Activated B cell treated with CpG ODN at 0.5 μM for 24 hours (primary cell): ENCODE measurements around the gene ST8SIA1. TPM values are rescaled to one million over a fixed set of nuclear protein-coding genes. Genes with fewer than 3 reads are reported as not detected.

Experiments
- ATAC-seq: fragments of 200-7000 bp; cut with Tn5 transposase; one replicate; pipeline ENCODE4 v1.10.0; 2021; ENCODE audit warnings: low read depth, mild to moderate bottlenecking, moderate library complexity
- CTCF ChIA-PET: fragments of 350-600 bp; sonication (Branson Sonifier 250); formaldehyde crosslinking; loops from one replicate; lab custom pipeline; 2021; ENCODE audit warnings: antibody characterized with exemption; lab: Charles Lee
- POLR2A ChIA-PET: fragments of 350-600 bp; sonication (Branson Sonifier 250); formaldehyde crosslinking; loops from one replicate; lab custom pipeline; 2021; ENCODE audit warnings: antibody characterized with exemption; lab: Charles Lee
- DNase-seq: peaks from one replicate; pipeline ENCODE4 v3.0.0; 2022
- H3K27ac Mint-ChIP-seq: one replicate; pipeline ENCODE4 v1.8.0; 2020; ENCODE audit warnings: mixed read lengths
- H3K27me3 Mint-ChIP-seq: one replicate; pipeline ENCODE4 v1.8.0; 2021; ENCODE audit warnings: mixed read lengths
- H3K36me3 Mint-ChIP-seq: one replicate; pipeline ENCODE4 v1.8.0; 2021; ENCODE audit warnings: low read depth, mixed read lengths
- H3K4me1 Mint-ChIP-seq: one replicate; pipeline ENCODE4 v1.8.0; 2021; ENCODE audit warnings: mixed read lengths
- H3K4me3 Mint-ChIP-seq: one replicate; pipeline ENCODE4 v1.8.0; 2020; ENCODE audit warnings: mild to moderate bottlenecking, mixed read lengths
- H3K9me3 Mint-ChIP-seq: one replicate; pipeline ENCODE4 v1.8.0; 2020; ENCODE audit warnings: mixed read lengths
- intact Hi-C: fragments of 100-400 bp; cut with micrococcal nuclease; formaldehyde crosslinking; loops from one replicate; pipeline ENCODE4 v1.15.1; 2024
- total RNA-seq: library from RNA; stranded (reverse); gene quantifications from 2 replicates; pipeline ENCODE4 v1.2.3, GENCODE V29; 2022
- TF ChIP-seq, protein P1 (sequence below): fragments of 200-600 bp; IDR thresholded peaks from one replicate; pipeline ENCODE4 v1.8.0; 2022; ENCODE audit warnings: antibody characterized with exemption, mild to moderate bottlenecking

Gene ST8SIA1
- total RNA-seq, 1 donor from 2014 or later = 0.31 TPM

DNA sequence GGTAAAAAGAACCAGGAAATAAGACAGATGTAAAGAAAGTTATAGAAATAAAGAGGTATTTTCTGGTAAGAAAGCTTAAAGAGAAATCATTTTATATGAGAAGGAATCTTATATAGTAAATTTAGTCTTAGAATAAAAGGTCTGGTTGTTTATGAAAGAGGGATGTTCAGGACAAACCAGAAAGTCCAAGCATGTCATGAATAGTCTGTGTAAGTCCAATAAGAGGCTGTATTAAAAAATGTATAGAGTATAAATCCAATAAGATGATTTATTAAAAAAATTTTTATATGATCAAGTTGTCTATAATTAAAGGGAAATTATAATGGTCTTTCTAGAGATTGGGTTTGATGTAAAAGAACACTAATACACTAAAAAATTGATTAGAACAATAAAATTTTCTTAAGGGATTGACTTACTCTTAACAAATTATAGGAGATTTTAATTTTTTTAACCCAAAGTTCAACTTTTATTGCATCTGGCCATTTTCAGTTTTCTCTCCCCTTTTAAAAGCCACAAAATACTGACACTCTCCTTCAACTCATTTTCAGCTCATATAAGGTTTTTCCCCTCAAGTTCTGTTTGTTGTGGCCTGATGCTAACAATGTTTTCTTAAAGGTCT, 35.1 kb downstream of the ST8SIA1 start:
- Mint-ChIP-seq H3K27ac (no peak overlapping the region), H3K4me1 (no peaks in the 10 kb centered on the region), H3K27me3 (no peaks in the 10 kb centered on the region), H3K36me3 (no peaks in the 10 kb centered on the region), H3K9me3 (peaks cover 17% of the 10 kb centered on the region), H3K4me3 (no peak overlapping the region)
- TF ChIP-seq, protein P1, sequence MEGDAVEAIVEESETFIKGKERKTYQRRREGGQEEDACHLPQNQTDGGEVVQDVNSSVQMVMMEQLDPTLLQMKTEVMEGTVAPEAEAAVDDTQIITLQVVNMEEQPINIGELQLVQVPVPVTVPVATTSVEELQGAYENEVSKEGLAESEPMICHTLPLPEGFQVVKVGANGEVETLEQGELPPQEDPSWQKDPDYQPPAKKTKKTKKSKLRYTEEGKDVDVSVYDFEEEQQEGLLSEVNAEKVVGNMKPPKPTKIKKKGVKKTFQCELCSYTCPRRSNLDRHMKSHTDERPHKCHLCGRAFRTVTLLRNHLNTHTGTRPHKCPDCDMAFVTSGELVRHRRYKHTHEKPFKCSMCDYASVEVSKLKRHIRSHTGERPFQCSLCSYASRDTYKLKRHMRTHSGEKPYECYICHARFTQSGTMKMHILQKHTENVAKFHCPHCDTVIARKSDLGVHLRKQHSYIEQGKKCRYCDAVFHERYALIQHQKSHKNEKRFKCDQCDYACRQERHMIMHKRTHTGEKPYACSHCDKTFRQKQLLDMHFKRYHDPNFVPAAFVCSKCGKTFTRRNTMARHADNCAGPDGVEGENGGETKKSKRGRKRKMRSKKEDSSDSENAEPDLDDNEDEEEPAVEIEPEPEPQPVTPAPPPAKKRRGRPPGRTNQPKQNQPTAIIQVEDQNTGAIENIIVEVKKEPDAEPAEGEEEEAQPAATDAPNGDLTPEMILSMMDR = no peak
- no peak for ATAC-seq
- CTCF ChIA-PET = no interaction called here
- POLR2A ChIA-PET = no interaction called here
- intact Hi-C loops = no loop called here
- DNase-seq = no peak

DNA sequence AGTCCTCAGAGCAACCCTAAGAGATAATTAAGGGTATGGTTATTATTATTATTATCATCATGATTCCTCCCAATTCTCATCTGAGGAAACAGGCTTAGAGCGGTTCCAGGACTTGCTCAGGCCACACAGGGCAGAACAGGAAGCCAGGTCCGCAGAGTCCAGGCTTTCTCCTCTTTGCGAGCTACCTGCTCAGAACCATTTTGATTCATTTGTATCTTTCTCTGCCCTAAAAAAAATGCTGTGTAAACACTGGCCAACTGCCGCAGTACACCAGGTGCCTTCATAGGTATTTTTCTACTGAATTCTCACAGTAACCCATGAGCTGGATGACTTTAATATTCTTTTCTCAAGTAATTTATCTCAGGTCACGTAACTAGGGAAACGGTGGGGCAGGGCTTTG, 45.3 kb downstream of the ST8SIA1 start:
- ChIA-PET POLR2A (no interaction called here), CTCF (no interaction called here)
- intact Hi-C loops = no loop called here
- Mint-ChIP-seq H3K4me3 (no peak overlapping the region), H3K4me1 (no peaks in the 10 kb centered on the region), H3K27me3 (peaks cover 7% of the 10 kb centered on the region), H3K9me3 (no peaks in the 10 kb centered on the region), H3K27ac (no peak overlapping the region), H3K36me3 (no peaks in the 10 kb centered on the region)
- TF ChIP-seq, protein P1 = no peak
- ATAC-seq = no peak
- DNase-seq = no peak

DNA sequence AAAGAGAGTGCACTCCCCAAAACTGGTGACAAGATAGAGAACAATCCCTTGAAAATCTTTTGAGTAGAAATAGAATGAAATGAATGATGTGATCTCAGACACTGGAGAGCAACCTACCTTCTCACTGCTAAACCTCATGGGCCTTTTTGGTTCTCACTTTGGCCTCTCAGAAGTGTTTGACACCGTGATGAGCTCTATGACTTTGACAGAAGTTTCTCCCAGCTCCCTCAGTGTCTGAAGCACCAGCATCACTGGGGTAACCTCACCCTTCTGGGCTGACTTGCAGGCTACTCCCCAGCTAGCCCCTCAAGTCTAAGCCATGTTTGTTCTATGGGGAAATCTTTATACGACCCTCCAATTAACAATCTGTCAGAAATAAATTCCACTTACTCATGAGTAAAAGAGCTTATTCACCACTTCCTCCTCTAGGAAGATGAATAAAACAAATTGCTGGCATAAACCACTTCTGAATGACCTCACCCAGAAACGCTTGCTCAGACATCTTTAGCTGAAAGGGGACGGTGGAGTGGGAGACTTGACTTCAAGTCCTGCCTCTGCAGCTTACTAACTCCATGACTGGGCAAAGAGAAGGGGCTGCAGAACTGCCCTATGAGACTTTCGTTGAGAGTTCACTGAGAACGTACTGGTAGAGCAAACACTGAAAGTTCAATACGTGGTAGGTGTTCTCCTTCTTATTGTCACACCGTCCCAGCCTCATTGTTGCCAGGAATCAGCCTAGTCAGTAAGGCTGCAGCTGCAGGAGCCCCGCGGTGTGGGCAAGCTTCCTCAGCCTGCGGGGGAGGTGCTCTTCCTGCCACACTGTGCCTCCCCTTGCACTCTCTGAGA, 46.5 kb downstream of the ST8SIA1 start:
- Mint-ChIP-seq H3K36me3 (no peaks in the 10 kb centered on the region), H3K9me3 (no peaks in the 10 kb centered on the region), H3K4me1 (no peaks in the 10 kb centered on the region), H3K27me3 (peaks cover 11% of the 10 kb centered on the region), H3K4me3 (no peak overlapping the region), H3K27ac (no peak overlapping the region)
- DNase-seq = no peak
- TF ChIP-seq, protein P1 = no peak
- intact Hi-C loops = no loop called here
- POLR2A ChIA-PET = no interaction called here
- CTCF ChIA-PET = no interaction called here
- ATAC-seq = no peak

DNA sequence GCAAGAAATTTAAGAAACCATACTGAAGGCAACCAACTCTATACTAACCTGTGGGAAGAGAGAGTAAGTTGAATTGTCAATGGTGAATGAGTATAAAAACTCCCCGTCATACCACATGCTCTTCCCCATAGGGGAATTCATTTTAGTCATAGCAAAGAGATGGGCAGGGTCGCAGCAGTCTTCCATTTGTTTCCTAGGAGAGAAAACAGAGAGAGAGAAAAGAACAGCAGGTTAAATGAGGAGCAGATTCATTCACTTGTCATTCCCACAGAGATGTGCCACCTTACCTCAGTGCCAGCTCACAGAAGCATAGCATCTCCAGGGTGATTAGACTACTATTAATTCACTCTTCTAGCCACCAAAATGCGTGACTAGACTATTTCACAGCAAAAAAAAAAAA, 47.4 kb downstream of the ST8SIA1 start:
- POLR2A ChIA-PET = no interaction called here

DNA sequence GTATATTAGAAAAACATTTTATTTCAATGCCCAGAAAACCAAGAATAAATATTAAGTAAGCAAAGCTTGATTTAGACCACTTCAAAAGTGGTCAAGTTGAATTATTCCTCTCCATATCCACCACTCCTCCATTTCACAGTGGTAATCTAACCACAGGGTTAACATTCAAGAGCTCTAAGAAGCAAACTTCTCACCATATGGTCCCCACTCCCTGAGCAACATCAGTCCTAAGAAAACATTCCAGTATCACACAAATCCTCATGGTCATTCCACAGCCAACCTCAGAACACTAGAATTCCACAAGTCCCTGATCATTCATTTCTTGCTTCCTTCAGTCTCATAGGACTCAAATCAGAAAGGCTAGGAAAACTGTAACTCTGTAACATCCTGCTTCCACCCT, 47.9 kb downstream of the ST8SIA1 start:
- POLR2A ChIA-PET = no interaction called here
- DNase-seq (no peak), ATAC-seq (no peak)
- H3K9me3 Mint-ChIP-seq = no peaks in the 10 kb centered on the region
- H3K27me3 Mint-ChIP-seq = peaks cover 11% of the 10 kb centered on the region
- intact Hi-C loops = no loop called here
- H3K4me1 Mint-ChIP-seq = no peaks in the 10 kb centered on the region
- H3K4me3 Mint-ChIP-seq = no peak overlapping the region
- CTCF ChIA-PET = no interaction called here
- H3K27ac Mint-ChIP-seq = no peak overlapping the region
- TF ChIP-seq, protein P1 = no peak
- no peaks in the 10 kb centered on the region for H3K36me3 Mint-ChIP-seq

More for the DNA sequence above, 47.4 kb downstream of the ST8SIA1 start:
- H3K4me3 Mint-ChIP-seq = no peak overlapping the region
- no peak for DNase-seq
- TF ChIP-seq, protein P1 = no peak
- CTCF ChIA-PET = no interaction called here
- no peaks in the 10 kb centered on the region for H3K36me3 Mint-ChIP-seq
- H3K4me1 Mint-ChIP-seq = no peaks in the 10 kb centered on the region
- intact Hi-C loops = no loop called here
- peaks cover 11% of the 10 kb centered on the region for H3K27me3 Mint-ChIP-seq
- H3K9me3 Mint-ChIP-seq = no peaks in the 10 kb centered on the region
- no peak overlapping the region for H3K27ac Mint-ChIP-seq
- no peak for ATAC-seq
